ENCODE results near the gene ACIN1.
"Not testable (repeated sequence)": the region's sequence is repeated elsewhere in the genome, so short reads cannot be mapped to it uniquely, and the experiment has no call there.

Gene ACIN1

GRCh38 chr14:23112359-23113178, 17.6 kb upstream of the ACIN1 start:
- H3K9me3 ChIP-seq (ENCODE audit: control insufficient read depth, low read length), result no peaks in the 10 kb centered on the region
- H3K4me3 ChIP-seq (ENCODE audit: low read length), result no peak overlapping the region
- H3K36me3 ChIP-seq (ENCODE audit: control insufficient read depth, insufficient read depth, low read length), result no peaks in the 10 kb centered on the region
- no peak overlapping the region for H3K9ac ChIP-seq (ENCODE audit: low read length)
- peaks cover 4% of the 10 kb centered on the region for H3K4me1 ChIP-seq (ENCODE audit: control insufficient read depth, insufficient read depth, low read length)
- peaks cover 39% of the 10 kb centered on the region for H3K27me3 ChIP-seq (ENCODE audit: control insufficient read depth, insufficient read depth, low read length)

GRCh38 chr14:23110579-23111365, 15.8 kb upstream of the ACIN1 start:
- H3K9ac ChIP-seq (ENCODE audit: low read length), result no peak overlapping the region
- no peak overlapping the region for H3K4me3 ChIP-seq (ENCODE audit: low read length)
- peaks cover 4% of the 10 kb centered on the region for H3K4me1 ChIP-seq (ENCODE audit: control insufficient read depth, insufficient read depth, low read length)
- H3K27me3 ChIP-seq (ENCODE audit: control insufficient read depth, insufficient read depth, low read length), result peaks cover 35% of the 10 kb centered on the region
- no peaks in the 10 kb centered on the region for H3K36me3 ChIP-seq (ENCODE audit: control insufficient read depth, insufficient read depth, low read length)
- H3K9me3 ChIP-seq (ENCODE audit: control insufficient read depth, low read length), result no peaks in the 10 kb centered on the region

- Histone ChIP-seq H3K36me3 (ENCODE audit: control insufficient read depth, insufficient read depth, low read length) (no peaks in the 10 kb centered on the region), H3K27me3 (ENCODE audit: control insufficient read depth, insufficient read depth, low read length) (peaks cover 34% of the 10 kb centered on the region), H3K9ac (ENCODE audit: low read length) (no peak overlapping the region), H3K4me3 (ENCODE audit: low read length) (no peak overlapping the region), H3K4me1 (ENCODE audit: control insufficient read depth, insufficient read depth, low read length) (peaks cover 4% of the 10 kb centered on the region), H3K9me3 (ENCODE audit: control insufficient read depth, low read length) (no peaks in the 10 kb centered on the region)
Observed at GRCh38 chr14:23109769-23110168, 14.8 kb upstream of the ACIN1 start.

- not testable (repeated sequence) for H3K9me3 ChIP-seq (ENCODE audit: control insufficient read depth, low read length); H3K9ac ChIP-seq (ENCODE audit: low read length); H3K4me3 ChIP-seq (ENCODE audit: low read length); H3K36me3 ChIP-seq (ENCODE audit: control insufficient read depth, insufficient read depth, low read length); H3K4me1 ChIP-seq (ENCODE audit: control insufficient read depth, insufficient read depth, low read length)
- H3K27me3 ChIP-seq (ENCODE audit: control insufficient read depth, insufficient read depth, low read length), result peaks cover 23% of the 10 kb centered on the region
Observed at GRCh38 chr14:23108169-23108568, 13.2 kb upstream of the ACIN1 start.

- H3K9ac ChIP-seq (ENCODE audit: low read length); H3K4me3 ChIP-seq (ENCODE audit: low read length); H3K4me1 ChIP-seq (ENCODE audit: control insufficient read depth, insufficient read depth, low read length); H3K36me3 ChIP-seq (ENCODE audit: control insufficient read depth, insufficient read depth, low read length); H3K9me3 ChIP-seq (ENCODE audit: control insufficient read depth, low read length): not testable (repeated sequence)
- peaks cover 18% of the 10 kb centered on the region for H3K27me3 ChIP-seq (ENCODE audit: control insufficient read depth, insufficient read depth, low read length)
Observed at GRCh38 chr14:23107620-23108019, 12.7 kb upstream of the ACIN1 start.

- Histone ChIP-seq H3K27me3 (ENCODE audit: control insufficient read depth, insufficient read depth, low read length) (peaks cover 13% of the 10 kb centered on the region), H3K4me3 (ENCODE audit: low read length) (no peak overlapping the region), H3K9ac (ENCODE audit: low read length) (no peak overlapping the region), H3K9me3 (ENCODE audit: control insufficient read depth, low read length) (no peaks in the 10 kb centered on the region), H3K4me1 (ENCODE audit: control insufficient read depth, insufficient read depth, low read length) (no peaks in the 10 kb centered on the region), H3K36me3 (ENCODE audit: control insufficient read depth, insufficient read depth, low read length) (no peaks in the 10 kb centered on the region)
Observed at GRCh38 chr14:23106747-23107045, 11.8 kb upstream of the ACIN1 start.

GRCh38 chr14:23105348-23105824, 10.4 kb upstream of the ACIN1 start:
- no peak overlapping the region for H3K9ac ChIP-seq (ENCODE audit: low read length)
- H3K4me3 ChIP-seq (ENCODE audit: low read length), result no peak overlapping the region

GRCh38 chr14:23104591-23105347, 9.8 kb upstream of the ACIN1 start, which contains the start of gene CIROP:
CIROP (minus strand) TSS chr14:23104989; CDS start chr14:23104920, 69 bp downstream.
- H3K36me3 ChIP-seq (ENCODE audit: control insufficient read depth, insufficient read depth, low read length), result no peaks in the 10 kb centered on the region
- no peaks in the 10 kb centered on the region for H3K9me3 ChIP-seq (ENCODE audit: control insufficient read depth, low read length)
- no peak within 1 kb of the TSS for H3K9ac ChIP-seq (ENCODE audit: low read length)
- H3K4me3 ChIP-seq (ENCODE audit: low read length), result no peak within 1 kb of the TSS
- H3K4me1 ChIP-seq (ENCODE audit: control insufficient read depth, insufficient read depth, low read length), result peaks cover 2% of the 10 kb centered on the region
- H3K27me3 ChIP-seq (ENCODE audit: control insufficient read depth, insufficient read depth, low read length), result peaks cover 4% of the 10 kb centered on the region

More at GRCh38 chr14:23105348-23105824, 10.4 kb upstream of the ACIN1 start:
- H3K27me3 ChIP-seq (ENCODE audit: control insufficient read depth, insufficient read depth, low read length), result peaks cover 4% of the 10 kb centered on the region
- no peaks in the 10 kb centered on the region for H3K4me1 ChIP-seq (ENCODE audit: control insufficient read depth, insufficient read depth, low read length)
- no peaks in the 10 kb centered on the region for H3K9me3 ChIP-seq (ENCODE audit: control insufficient read depth, low read length)
- H3K36me3 ChIP-seq (ENCODE audit: control insufficient read depth, insufficient read depth, low read length), result no peaks in the 10 kb centered on the region

GRCh38 chr14:23104070-23104590, 9.2 kb upstream of the ACIN1 start:
- Histone ChIP-seq H3K9me3 (ENCODE audit: control insufficient read depth, low read length) (no peaks in the 10 kb centered on the region), H3K4me3 (ENCODE audit: low read length) (no peak overlapping the region), H3K36me3 (ENCODE audit: control insufficient read depth, insufficient read depth, low read length) (no peaks in the 10 kb centered on the region), H3K4me1 (ENCODE audit: control insufficient read depth, insufficient read depth, low read length) (peaks cover 8% of the 10 kb centered on the region), H3K27me3 (ENCODE audit: control insufficient read depth, insufficient read depth, low read length) (no peaks in the 10 kb centered on the region), H3K9ac (ENCODE audit: low read length) (no peak overlapping the region)

- Histone ChIP-seq H3K9me3 (ENCODE audit: control insufficient read depth, low read length) (no peaks in the 10 kb centered on the region), H3K4me1 (ENCODE audit: control insufficient read depth, insufficient read depth, low read length) (peaks cover 10% of the 10 kb centered on the region), H3K36me3 (ENCODE audit: control insufficient read depth, insufficient read depth, low read length) (no peaks in the 10 kb centered on the region), H3K4me3 (ENCODE audit: low read length) (no peak overlapping the region), H3K27me3 (ENCODE audit: control insufficient read depth, insufficient read depth, low read length) (no peaks in the 10 kb centered on the region), H3K9ac (ENCODE audit: low read length) (no peak overlapping the region)
Observed at GRCh38 chr14:23103581-23103980, 8.6 kb upstream of the ACIN1 start.

- H3K9me3 ChIP-seq (ENCODE audit: control insufficient read depth, low read length), result no peaks in the 10 kb centered on the region
- no peak overlapping the region for H3K4me3 ChIP-seq (ENCODE audit: low read length)
- no peak overlapping the region for H3K9ac ChIP-seq (ENCODE audit: low read length)
- no peaks in the 10 kb centered on the region for H3K27me3 ChIP-seq (ENCODE audit: control insufficient read depth, insufficient read depth, low read length)
- peaks cover 10% of the 10 kb centered on the region for H3K4me1 ChIP-seq (ENCODE audit: control insufficient read depth, insufficient read depth, low read length)
- no peaks in the 10 kb centered on the region for H3K36me3 ChIP-seq (ENCODE audit: control insufficient read depth, insufficient read depth, low read length)
Observed at GRCh38 chr14:23102801-23103200, 7.9 kb upstream of the ACIN1 start.

Measured in mucosa of stomach (tissue), 1 donor.